HepG2 (cell line): Measurements from ENCODE around the gene TBC1D7.

Experiments used
- HNRNPH1 ChIP-seq: fragments of 200-400 bp; formaldehyde crosslinking; optimal IDR thresholded peaks from 2 replicates; pipeline ENCODE3; 2017; ENCODE audit warnings: mild to moderate bottlenecking, low read depth, low read length
- RBAK ChIP-seq: sonication (generic); formaldehyde crosslinking; IDR thresholded peaks from 2 replicates; pipeline ENCODE4 v1.5.1; 2020; ENCODE audit warnings: mild to moderate bottlenecking, missing genetic modification reagents
- TBL1XR1 ChIP-seq: fragments of 150-350 bp; IDR thresholded peaks from 2 replicates; pipeline ENCODE4 v1.6.1; 2014; ENCODE audit warnings: borderline replicate concordance, low read length; ENCODE audit not compliant: partially characterized antibody
- ZFP36 ChIP-seq: fragments of 150-350 bp; IDR thresholded peaks from 2 replicates; pipeline ENCODE4 v1.6.1; 2018; ENCODE audit warnings: borderline replicate concordance, low read length, low read depth; ENCODE audit not compliant: partially characterized antibody

DNA sequence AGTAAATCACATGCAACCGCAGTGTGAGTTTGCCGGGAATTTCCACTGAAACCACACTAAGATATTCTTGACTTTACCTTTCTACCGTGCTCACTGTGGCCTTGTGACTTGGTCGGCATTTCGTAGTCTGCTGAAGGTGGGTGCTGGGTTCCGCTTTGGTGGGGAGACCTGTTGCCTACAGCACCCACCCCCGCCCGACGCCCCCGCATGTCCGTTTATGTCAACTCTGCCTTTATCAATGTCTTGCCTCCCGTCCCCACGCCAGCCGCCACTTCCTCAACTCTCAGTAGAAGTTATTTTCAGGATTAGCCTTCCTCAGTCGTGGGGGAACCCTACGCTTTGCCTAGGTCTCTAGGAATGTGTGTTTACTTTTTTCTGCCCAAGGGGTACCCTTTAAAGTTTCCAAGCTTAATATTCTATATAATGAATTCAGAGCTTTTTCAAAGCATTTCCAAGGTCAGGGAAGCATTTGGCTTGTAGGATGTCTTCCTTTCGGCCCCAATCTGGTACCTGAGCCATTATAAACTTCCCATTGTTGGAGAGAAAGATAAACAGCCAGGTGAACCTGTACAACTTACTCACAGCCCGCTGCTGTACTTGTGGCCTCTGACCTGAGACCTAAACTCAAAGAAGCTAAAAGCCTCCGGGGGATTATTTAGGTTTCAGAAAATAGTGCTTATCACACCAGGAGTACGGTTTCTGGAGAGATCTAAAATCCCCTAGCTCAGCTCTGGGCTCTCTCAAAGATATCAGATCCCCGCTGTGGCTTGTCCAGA, 54.2 kb downstream of the TBC1D7 start:
- TF ChIP-seq ZFP36 = no peak
- TF ChIP-seq TBL1XR1 = no peak
- TF ChIP-seq HNRNPH1 = no peak
- no peak for TF ChIP-seq RBAK (CRISPR knock-in tag)
